DOHH2 (cell line): Measurements from ENCODE around the gene ZNF79.

Experiments used
- EZH2phosphoT487 ChIP-seq: fragments of 200-600 bp; sonication (generic); IDR thresholded peaks from 2 replicates; pipeline ENCODE4 v1.6.1; 2017; ENCODE audit warnings: borderline replicate concordance, mild to moderate bottlenecking, antibody characterized with exemption, low read length, moderate library complexity, mixed read lengths
- TF ChIP-seq, protein P1 (sequence below): fragments of 200-600 bp; sonication (generic); IDR thresholded peaks from one replicate; pipeline ENCODE4 v1.5.1; 2014; ENCODE audit warnings: antibody characterized with exemption, mild to moderate bottlenecking, low read depth, low read length; ENCODE audit not compliant: poor library complexity, severe bottlenecking

DNA sequence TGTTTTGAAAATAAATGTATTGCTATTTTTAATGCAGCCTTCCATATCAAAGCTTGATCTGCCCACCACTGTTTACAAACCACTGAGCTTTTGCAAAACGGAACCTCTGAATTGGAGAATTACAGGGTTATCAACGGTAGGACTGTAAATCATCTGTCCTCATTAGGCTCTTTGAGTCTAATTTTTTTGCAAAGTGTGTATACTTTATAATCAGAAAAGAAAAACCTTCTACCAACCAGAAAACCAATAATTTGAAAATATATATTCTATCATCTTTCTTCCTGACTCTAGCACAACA lies 34.0 kb upstream of the ZNF79 start:
- TF ChIP-seq, protein P1, sequence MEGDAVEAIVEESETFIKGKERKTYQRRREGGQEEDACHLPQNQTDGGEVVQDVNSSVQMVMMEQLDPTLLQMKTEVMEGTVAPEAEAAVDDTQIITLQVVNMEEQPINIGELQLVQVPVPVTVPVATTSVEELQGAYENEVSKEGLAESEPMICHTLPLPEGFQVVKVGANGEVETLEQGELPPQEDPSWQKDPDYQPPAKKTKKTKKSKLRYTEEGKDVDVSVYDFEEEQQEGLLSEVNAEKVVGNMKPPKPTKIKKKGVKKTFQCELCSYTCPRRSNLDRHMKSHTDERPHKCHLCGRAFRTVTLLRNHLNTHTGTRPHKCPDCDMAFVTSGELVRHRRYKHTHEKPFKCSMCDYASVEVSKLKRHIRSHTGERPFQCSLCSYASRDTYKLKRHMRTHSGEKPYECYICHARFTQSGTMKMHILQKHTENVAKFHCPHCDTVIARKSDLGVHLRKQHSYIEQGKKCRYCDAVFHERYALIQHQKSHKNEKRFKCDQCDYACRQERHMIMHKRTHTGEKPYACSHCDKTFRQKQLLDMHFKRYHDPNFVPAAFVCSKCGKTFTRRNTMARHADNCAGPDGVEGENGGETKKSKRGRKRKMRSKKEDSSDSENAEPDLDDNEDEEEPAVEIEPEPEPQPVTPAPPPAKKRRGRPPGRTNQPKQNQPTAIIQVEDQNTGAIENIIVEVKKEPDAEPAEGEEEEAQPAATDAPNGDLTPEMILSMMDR: no peak
- no peak for TF ChIP-seq EZH2phosphoT487
